Measurements from ENCODE around the gene MERTK.

- TF ChIP-seq, protein P1, sequence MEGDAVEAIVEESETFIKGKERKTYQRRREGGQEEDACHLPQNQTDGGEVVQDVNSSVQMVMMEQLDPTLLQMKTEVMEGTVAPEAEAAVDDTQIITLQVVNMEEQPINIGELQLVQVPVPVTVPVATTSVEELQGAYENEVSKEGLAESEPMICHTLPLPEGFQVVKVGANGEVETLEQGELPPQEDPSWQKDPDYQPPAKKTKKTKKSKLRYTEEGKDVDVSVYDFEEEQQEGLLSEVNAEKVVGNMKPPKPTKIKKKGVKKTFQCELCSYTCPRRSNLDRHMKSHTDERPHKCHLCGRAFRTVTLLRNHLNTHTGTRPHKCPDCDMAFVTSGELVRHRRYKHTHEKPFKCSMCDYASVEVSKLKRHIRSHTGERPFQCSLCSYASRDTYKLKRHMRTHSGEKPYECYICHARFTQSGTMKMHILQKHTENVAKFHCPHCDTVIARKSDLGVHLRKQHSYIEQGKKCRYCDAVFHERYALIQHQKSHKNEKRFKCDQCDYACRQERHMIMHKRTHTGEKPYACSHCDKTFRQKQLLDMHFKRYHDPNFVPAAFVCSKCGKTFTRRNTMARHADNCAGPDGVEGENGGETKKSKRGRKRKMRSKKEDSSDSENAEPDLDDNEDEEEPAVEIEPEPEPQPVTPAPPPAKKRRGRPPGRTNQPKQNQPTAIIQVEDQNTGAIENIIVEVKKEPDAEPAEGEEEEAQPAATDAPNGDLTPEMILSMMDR (IDR thresholded peaks at IDR 0.05), result no peak
- TF ChIP-seq POLR2A (IDR thresholded peaks at IDR 0.05), result no peak
Measured at GRCh38 chr2:111978452-111979170, 80.2 kb downstream of the MERTK start.

Data from ovary (tissue), 3 donors.